Lower lobe of right lung (tissue), 2 donors: ENCODE data around the gene OTOP2. TPM values are rescaled to one million over a fixed set of nuclear protein-coding genes. Genes with fewer than 3 reads are reported as not detected.

Experiments
- ATAC-seq, 2 donors: fragments of 200-7000 bp; cut with Tn5 transposase; one replicate each; pipeline ENCODE4 v1.9.1; 2020 to 2022; ENCODE audit warnings: mild to moderate bottlenecking in 2 of 2, moderate library complexity in 2 of 2
- DNase-seq: peaks from one replicate; pipeline ENCODE4 v3.0.0-alpha.2; 2020
- H3K27ac ChIP-seq: fragments of 200-600 bp; one replicate; pipeline ENCODE4 v1.8.0; 2022
- H3K27me3 ChIP-seq: fragments of 200-600 bp; one replicate; pipeline ENCODE4 v1.8.0; 2022; ENCODE audit warnings: low read depth
- H3K36me3 ChIP-seq: fragments of 200-600 bp; one replicate; pipeline ENCODE4 v1.8.0; 2022; ENCODE audit warnings: mild to moderate bottlenecking
- H3K4me1 ChIP-seq: fragments of 200-600 bp; one replicate; pipeline ENCODE4 v1.8.0; 2022
- H3K4me3 ChIP-seq: fragments of 200-600 bp; one replicate; pipeline ENCODE4 v1.8.0; 2022; ENCODE audit warnings: mild to moderate bottlenecking
- H3K9me3 ChIP-seq: fragments of 200-600 bp; one replicate; pipeline ENCODE4 v1.8.0; 2022
- intact Hi-C: fragments of 100-400 bp; cut with DNase I; formaldehyde crosslinking; loops from one replicate; pipeline ENCODE4 v1.11.0; 2022
- total RNA-seq: library from RNA; stranded (reverse); fragmentation: NEBNext Ultra II Directional; extraction: Animal tissue kit (Norgen Biotek cat#: 25700); gene quantifications from one replicate; pipeline ENCODE4 v1.2.1, GENCODE V29; 2021
- TF ChIP-seq, protein P1 (sequence below): fragments of 200-600 bp; IDR thresholded peaks from one replicate; pipeline ENCODE4 v1.8.0; 2022; ENCODE audit warnings: antibody characterized with exemption, mild to moderate bottlenecking
- donor health status: DM: no; HTN: yes; CAD: no; lungs with severe emphysema.

Gene OTOP2
- total RNA-seq, 1 donor from 2014 or later = not detected

DNA sequence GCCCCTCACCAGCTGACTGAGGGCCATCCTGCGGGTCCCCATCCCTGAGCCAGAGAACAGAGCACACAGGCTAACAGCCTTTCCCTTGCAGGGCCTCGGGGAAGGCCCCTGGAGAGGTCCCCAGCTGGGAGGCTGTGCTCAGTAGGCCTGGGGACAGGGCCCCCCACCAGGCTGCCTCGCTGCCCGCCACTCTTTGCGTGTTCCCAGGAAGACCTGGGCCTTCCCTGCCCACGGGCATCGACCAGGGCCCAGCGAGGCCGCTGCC, 47.7 kb downstream of the OTOP2 start:
- H3K36me3 ChIP-seq = no peaks in the 10 kb centered on the region
- peaks cover 30% of the 10 kb centered on the region for H3K4me1 ChIP-seq
- H3K4me3 ChIP-seq = peak overlapping the region; percentile 74
- intact Hi-C loops = no loop called here
- peaks cover 32% of the 10 kb centered on the region for H3K27me3 ChIP-seq
- H3K9me3 ChIP-seq = no peaks in the 10 kb centered on the region
- TF ChIP-seq, protein P1, sequence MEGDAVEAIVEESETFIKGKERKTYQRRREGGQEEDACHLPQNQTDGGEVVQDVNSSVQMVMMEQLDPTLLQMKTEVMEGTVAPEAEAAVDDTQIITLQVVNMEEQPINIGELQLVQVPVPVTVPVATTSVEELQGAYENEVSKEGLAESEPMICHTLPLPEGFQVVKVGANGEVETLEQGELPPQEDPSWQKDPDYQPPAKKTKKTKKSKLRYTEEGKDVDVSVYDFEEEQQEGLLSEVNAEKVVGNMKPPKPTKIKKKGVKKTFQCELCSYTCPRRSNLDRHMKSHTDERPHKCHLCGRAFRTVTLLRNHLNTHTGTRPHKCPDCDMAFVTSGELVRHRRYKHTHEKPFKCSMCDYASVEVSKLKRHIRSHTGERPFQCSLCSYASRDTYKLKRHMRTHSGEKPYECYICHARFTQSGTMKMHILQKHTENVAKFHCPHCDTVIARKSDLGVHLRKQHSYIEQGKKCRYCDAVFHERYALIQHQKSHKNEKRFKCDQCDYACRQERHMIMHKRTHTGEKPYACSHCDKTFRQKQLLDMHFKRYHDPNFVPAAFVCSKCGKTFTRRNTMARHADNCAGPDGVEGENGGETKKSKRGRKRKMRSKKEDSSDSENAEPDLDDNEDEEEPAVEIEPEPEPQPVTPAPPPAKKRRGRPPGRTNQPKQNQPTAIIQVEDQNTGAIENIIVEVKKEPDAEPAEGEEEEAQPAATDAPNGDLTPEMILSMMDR = no peak
- peak overlapping the region; percentile 73 for H3K27ac ChIP-seq
- peak in 1 of 2 donors; percentile 35 for ATAC-seq
- no peak for DNase-seq

- Histone ChIP-seq H3K27me3 (peaks cover 32% of the 10 kb centered on the region), H3K4me3 (peak within 1 kb of the TSS; percentile 74), H3K36me3 (no peaks in the 10 kb centered on the region), H3K4me1 (peaks cover 30% of the 10 kb centered on the region), H3K9me3 (no peaks in the 10 kb centered on the region), H3K27ac (peak within 1 kb of the TSS; percentile 73)
- intact Hi-C loops = no loop called here
- TF ChIP-seq, protein P1 = no peak
- DNase-seq (peak; percentile 79), ATAC-seq (peak; percentile 90 to 95)
Observed at GRCh38 chr17:74972107-74972972, 48.3 kb downstream of the OTOP2 start, which contains the start of gene HID1. TSS of gene HID1 (minus strand) at chr17:74972759. CDS start at chr17:74972656, 103 bp downstream.

DNA sequence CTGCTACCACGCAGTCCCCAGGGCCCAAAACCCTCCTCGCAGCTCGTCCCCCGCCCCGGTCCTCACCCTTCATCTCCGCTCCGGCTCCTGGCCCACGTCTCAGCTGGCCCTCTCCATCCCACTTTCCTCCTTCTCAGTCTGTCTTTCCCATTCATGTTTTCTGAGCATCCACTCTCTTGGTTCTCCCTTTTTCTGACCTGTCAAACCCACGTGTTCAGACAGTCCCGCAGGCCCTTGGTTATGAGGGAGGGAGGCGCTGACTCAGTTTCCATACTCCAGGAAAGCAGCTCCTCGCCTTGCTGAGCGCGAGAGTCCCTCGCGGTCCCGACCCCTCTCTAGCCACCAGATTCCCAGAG, 48.9 kb downstream of the OTOP2 start:
- H3K36me3 ChIP-seq = no peaks in the 10 kb centered on the region
- TF ChIP-seq, protein P1 = no peak
- H3K4me3 ChIP-seq = peak overlapping the region; percentile 74
- peaks cover 30% of the 10 kb centered on the region for H3K4me1 ChIP-seq
- H3K9me3 ChIP-seq = no peaks in the 10 kb centered on the region
- intact Hi-C loops = no loop called here
- peak overlapping the region; percentile 73 for H3K27ac ChIP-seq
- peak in 1 of 2 donors; percentile 22 for ATAC-seq
- H3K27me3 ChIP-seq = peaks cover 32% of the 10 kb centered on the region
- DNase-seq = no peak

DNA sequence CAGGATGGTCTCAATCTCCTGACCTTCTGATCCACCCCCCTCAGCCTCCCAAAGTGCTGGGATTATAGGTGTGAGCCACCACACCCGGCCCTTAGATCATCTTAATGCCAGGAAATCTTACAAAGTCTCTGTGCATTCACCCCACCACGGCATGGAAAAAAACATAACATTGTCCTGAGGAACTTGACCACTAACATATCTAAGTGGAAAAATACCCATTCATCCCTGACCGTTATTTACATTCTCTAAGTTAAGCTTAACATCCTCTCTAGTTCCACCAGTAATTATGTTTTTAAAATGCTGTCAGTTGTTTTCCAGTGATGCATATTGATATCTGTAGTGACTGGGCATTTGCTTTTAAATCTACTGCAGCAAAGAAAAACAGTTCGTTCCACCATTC, 51.9 kb downstream of the OTOP2 start:
- ATAC-seq (no peak), DNase-seq (no peak)
- Histone ChIP-seq H3K27me3 (peaks cover 22% of the 10 kb centered on the region), H3K36me3 (no peaks in the 10 kb centered on the region), H3K4me1 (peaks cover 20% of the 10 kb centered on the region), H3K27ac (no peak overlapping the region), H3K4me3 (no peak overlapping the region), H3K9me3 (no peaks in the 10 kb centered on the region)
- TF ChIP-seq, protein P1 = no peak
- intact Hi-C loops = no loop called here

GRCh38 chr17:74977802-74978201, 53.7 kb downstream of the OTOP2 start:
- intact Hi-C loops = no loop called here
- TF ChIP-seq, protein P1 = no peak
- Histone ChIP-seq H3K27ac (no peak overlapping the region), H3K36me3 (no peaks in the 10 kb centered on the region), H3K9me3 (no peaks in the 10 kb centered on the region), H3K4me1 (peaks cover 15% of the 10 kb centered on the region), H3K27me3 (peaks cover 5% of the 10 kb centered on the region), H3K4me3 (no peak overlapping the region)
- ATAC-seq = no peak
- no peak for DNase-seq
